IMR-90 (cell line): Measurements from ENCODE around the gene RGS3.

ENCODE experiments used
- CTCF ChIP-seq: conservative IDR thresholded peaks from 2 replicates; pipeline ENCODE4 v1.5.1; 2012; ENCODE audit warnings: mild to moderate bottlenecking, low read depth, low read length, improper control_type of control experiment
- ELK1 ChIP-seq: fragments of 150-350 bp; IDR thresholded peaks from 2 replicates; pipeline ENCODE4 v1.6.1; 2016; ENCODE audit warnings: low read depth, mild to moderate bottlenecking, low read length, moderate library complexity, borderline replicate concordance
- MAFK ChIP-seq: IDR thresholded peaks from 2 replicates; pipeline ENCODE4 v1.6.1; 2012; ENCODE audit warnings: low read depth, low read length, improper control_type of control experiment
- POLR2A ChIP-seq: IDR thresholded peaks from 2 replicates; pipeline ENCODE4 v1.6.1; 2012; ENCODE audit warnings: mild to moderate bottlenecking, low read depth, low read length
- RAD21 ChIP-seq: IDR thresholded peaks from 2 replicates; pipeline ENCODE4 v1.6.1; 2012; ENCODE audit warnings: low read length, improper control_type of control experiment

GRCh38 chr9:113623851-113624485, 160.4 kb downstream of the RGS3 start:
- no peak for TF ChIP-seq MAFK
- no peak for TF ChIP-seq ELK1
- TF ChIP-seq CTCF, result no peak
- TF ChIP-seq RAD21, result no peak
- no peak for TF ChIP-seq POLR2A
